ENCODE measurements around the gene KLF6.

DNA sequence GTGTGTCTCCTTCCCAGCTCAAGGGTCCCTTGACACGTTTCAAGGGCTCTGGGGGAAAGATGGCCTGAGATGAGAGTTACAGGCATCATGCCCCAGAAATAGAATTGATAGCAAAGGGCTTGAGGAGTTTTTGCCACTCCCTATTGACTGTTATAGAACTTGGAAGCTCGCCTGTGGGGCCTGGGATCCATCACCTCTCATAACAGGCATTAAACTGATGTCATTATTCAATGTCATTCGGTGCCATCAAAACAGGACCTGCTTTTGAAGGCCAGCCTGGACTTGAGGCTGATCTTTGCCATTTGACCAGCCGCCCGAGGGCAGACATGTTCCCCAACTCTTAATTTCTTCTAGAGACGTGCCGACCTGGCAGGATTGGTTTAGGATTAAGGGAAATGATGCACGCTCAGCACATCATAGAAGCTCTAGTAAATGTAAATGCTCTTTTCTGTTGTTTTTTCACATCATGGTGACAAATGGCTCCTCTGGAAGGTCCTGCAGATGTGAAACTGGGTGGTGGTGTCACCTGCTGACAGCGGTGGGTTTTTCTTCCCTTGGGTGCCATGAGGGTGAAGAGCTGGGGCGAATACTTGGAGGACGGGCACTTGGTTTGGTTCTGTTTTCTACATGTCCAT is 16.7 kb upstream of the KLF6 start:
- no peak for TF ChIP-seq JUND (IDR thresholded peaks at IDR 0.05)
- no peak for TF ChIP-seq CTCF (IDR thresholded peaks at IDR 0.05)
- TF ChIP-seq, protein P1, sequence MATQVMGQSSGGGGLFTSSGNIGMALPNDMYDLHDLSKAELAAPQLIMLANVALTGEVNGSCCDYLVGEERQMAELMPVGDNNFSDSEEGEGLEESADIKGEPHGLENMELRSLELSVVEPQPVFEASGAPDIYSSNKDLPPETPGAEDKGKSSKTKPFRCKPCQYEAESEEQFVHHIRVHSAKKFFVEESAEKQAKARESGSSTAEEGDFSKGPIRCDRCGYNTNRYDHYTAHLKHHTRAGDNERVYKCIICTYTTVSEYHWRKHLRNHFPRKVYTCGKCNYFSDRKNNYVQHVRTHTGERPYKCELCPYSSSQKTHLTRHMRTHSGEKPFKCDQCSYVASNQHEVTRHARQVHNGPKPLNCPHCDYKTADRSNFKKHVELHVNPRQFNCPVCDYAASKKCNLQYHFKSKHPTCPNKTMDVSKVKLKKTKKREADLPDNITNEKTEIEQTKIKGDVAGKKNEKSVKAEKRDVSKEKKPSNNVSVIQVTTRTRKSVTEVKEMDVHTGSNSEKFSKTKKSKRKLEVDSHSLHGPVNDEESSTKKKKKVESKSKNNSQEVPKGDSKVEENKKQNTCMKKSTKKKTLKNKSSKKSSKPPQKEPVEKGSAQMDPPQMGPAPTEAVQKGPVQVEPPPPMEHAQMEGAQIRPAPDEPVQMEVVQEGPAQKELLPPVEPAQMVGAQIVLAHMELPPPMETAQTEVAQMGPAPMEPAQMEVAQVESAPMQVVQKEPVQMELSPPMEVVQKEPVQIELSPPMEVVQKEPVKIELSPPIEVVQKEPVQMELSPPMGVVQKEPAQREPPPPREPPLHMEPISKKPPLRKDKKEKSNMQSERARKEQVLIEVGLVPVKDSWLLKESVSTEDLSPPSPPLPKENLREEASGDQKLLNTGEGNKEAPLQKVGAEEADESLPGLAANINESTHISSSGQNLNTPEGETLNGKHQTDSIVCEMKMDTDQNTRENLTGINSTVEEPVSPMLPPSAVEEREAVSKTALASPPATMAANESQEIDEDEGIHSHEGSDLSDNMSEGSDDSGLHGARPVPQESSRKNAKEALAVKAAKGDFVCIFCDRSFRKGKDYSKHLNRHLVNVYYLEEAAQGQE (IDR thresholded peaks at IDR 0.05; ENCODE audit: low read depth, low read length), result no peak
- no peak for TF ChIP-seq SMC3 (IDR thresholded peaks at IDR 0.05; ENCODE audit: low read depth, low read length)
- TF ChIP-seq EZH2phosphoT487 (IDR thresholded peaks at IDR 0.05; ENCODE audit: borderline replicate concordance, low read depth), result no peak
- TF ChIP-seq TAF1 (IDR thresholded peaks at IDR 0.05; ENCODE audit: borderline replicate concordance, low read depth, low read length), result no peak

All from SK-N-SH (cell line).